ENCODE measurements around the gene ANKDD1A. TPM values are rescaled to one million over a fixed set of nuclear protein-coding genes. Genes with fewer than 3 reads are reported as not detected.
A peak's percentile ranks its signal among the peaks of the same experiment; 100 is the strongest.

The ANKDD1A gene
- total RNA-seq, 1 donor from 2014 or later, result 6.8 TPM

DNA sequence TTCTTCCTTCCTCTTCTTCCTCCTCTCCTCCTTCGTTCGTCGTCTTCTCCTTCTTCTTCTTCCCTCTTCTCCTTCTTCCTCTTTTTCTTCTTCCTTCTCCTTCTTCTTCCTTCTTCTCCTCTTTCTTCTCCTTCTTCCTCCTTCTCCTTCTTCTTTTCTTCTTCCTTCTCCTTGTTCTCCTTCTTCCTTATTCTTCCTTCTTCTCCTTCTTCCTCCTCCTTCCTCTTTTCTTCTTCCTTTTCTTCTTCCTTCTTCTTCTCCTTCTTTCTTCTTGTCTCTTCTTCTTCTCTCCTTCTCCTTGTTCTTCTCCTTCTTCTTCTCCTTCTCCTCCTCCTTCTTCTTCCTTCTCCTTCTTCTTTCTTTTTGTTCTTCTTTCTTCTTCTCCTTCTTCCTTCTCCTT, 42.7 kb downstream of the ANKDD1A start:
- Mint-ChIP-seq H3K9me3 (ENCODE audit: unreplicated experiment) (peaks cover 19% of the 10 kb centered on the region), H3K27me3 (ENCODE audit: unreplicated experiment) (peaks cover 11% of the 10 kb centered on the region), H3K27ac (ENCODE audit: unreplicated experiment) (no peak overlapping the region), H3K4me3 (ENCODE audit: unreplicated experiment) (no peak overlapping the region), H3K36me3 (ENCODE audit: unreplicated experiment) (peaks cover 37% of the 10 kb centered on the region), H3K4me1 (ENCODE audit: low read depth, unreplicated experiment) (peaks cover 3% of the 10 kb centered on the region)
- TF ChIP-seq, protein P1, sequence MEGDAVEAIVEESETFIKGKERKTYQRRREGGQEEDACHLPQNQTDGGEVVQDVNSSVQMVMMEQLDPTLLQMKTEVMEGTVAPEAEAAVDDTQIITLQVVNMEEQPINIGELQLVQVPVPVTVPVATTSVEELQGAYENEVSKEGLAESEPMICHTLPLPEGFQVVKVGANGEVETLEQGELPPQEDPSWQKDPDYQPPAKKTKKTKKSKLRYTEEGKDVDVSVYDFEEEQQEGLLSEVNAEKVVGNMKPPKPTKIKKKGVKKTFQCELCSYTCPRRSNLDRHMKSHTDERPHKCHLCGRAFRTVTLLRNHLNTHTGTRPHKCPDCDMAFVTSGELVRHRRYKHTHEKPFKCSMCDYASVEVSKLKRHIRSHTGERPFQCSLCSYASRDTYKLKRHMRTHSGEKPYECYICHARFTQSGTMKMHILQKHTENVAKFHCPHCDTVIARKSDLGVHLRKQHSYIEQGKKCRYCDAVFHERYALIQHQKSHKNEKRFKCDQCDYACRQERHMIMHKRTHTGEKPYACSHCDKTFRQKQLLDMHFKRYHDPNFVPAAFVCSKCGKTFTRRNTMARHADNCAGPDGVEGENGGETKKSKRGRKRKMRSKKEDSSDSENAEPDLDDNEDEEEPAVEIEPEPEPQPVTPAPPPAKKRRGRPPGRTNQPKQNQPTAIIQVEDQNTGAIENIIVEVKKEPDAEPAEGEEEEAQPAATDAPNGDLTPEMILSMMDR (IDR thresholded peaks at IDR 0.05; ENCODE audit: partially characterized antibody, unreplicated experiment), result no peak
- DNase-seq, result no peak

DNA sequence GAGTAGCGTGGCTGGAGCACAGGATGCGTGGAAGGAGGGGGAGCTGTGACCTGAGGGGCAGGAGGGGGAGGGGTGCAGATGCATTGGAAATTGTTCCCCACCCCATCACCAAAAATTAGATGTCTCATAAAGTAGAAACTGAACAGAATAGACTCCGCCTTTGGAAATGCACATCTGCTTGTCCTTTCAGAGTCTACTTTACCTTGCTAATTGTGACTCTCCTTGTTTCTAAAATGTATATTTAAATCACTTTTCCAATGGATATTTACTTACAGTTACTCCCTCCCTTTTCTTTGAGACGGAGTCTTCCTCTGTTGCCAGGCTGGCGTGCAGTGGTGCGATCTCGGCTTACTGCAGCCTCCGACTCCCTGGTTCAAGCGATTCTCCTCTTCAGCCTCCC, 47.4 kb downstream of the ANKDD1A start:
- peaks cover 28% of the 10 kb centered on the region for H3K36me3 Mint-ChIP-seq (ENCODE audit: unreplicated experiment)
- no peaks in the 10 kb centered on the region for H3K27me3 Mint-ChIP-seq (ENCODE audit: unreplicated experiment)
- no peak overlapping the region for H3K4me3 Mint-ChIP-seq (ENCODE audit: unreplicated experiment)
- no peak overlapping the region for H3K27ac Mint-ChIP-seq (ENCODE audit: unreplicated experiment)
- H3K4me1 Mint-ChIP-seq (ENCODE audit: low read depth, unreplicated experiment), result peaks cover 2% of the 10 kb centered on the region
- TF ChIP-seq, protein P1 (IDR thresholded peaks at IDR 0.05; ENCODE audit: partially characterized antibody, unreplicated experiment), result no peak
- peaks cover 4% of the 10 kb centered on the region for H3K9me3 Mint-ChIP-seq (ENCODE audit: unreplicated experiment)
- DNase-seq, result no peak

DNA sequence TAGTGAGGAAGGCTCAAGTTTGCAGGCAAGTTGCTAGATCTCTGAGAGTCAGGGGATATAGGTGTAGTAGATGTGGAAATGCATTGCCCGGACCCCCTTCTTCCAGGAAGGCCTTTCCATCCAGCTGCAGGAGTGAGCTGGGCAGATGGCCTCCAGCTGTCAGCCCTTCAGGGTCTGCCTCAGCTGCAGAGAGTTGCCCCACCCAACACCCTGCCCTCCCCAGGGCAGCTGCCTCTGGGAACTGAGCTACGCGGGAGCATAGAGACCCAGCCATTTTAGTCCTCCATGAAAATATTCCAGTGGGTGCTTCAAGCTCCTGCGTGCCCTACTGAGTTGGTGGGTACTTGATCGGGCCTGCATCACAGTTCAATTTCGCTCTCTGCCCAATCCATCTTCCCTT, 48.5 kb downstream of the ANKDD1A start:
- Mint-ChIP-seq H3K4me1 (ENCODE audit: low read depth, unreplicated experiment) (peaks cover 2% of the 10 kb centered on the region), H3K27me3 (ENCODE audit: unreplicated experiment) (no peaks in the 10 kb centered on the region), H3K4me3 (ENCODE audit: unreplicated experiment) (no peak overlapping the region), H3K36me3 (ENCODE audit: unreplicated experiment) (peaks cover 21% of the 10 kb centered on the region), H3K9me3 (ENCODE audit: unreplicated experiment) (no peaks in the 10 kb centered on the region), H3K27ac (ENCODE audit: unreplicated experiment) (peak overlapping the region; percentile 55)
- no peak for DNase-seq
- TF ChIP-seq, protein P1 (IDR thresholded peaks at IDR 0.05; ENCODE audit: partially characterized antibody, unreplicated experiment), result no peak

DNA sequence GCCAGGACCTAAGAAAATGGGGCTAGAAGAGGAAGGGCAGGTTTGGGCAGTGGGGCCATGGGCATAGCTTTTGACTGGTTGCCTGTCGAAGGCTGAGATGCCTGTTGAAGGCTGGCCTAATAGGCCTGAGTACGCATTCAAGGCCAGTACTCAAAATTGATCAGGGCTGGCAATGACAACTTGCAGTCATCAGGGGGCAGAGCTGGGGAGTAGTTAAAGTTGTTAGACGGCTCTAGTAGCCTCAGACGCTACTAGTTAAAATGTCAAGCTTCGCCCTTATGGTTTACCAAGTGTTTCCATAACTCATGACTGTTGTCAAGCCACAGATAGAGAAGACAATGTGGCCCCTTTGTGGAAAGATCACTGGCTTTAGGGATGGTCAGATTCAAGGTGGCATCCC, 49.3 kb downstream of the ANKDD1A start:
- TF ChIP-seq, protein P1 (IDR thresholded peaks at IDR 0.05; ENCODE audit: partially characterized antibody, unreplicated experiment), result no peak
- no peak for DNase-seq
- Mint-ChIP-seq H3K27ac (ENCODE audit: unreplicated experiment) (no peak overlapping the region), H3K36me3 (ENCODE audit: unreplicated experiment) (peaks cover 16% of the 10 kb centered on the region), H3K27me3 (ENCODE audit: unreplicated experiment) (no peaks in the 10 kb centered on the region), H3K9me3 (ENCODE audit: unreplicated experiment) (no peaks in the 10 kb centered on the region), H3K4me3 (ENCODE audit: unreplicated experiment) (no peak overlapping the region), H3K4me1 (ENCODE audit: low read depth, unreplicated experiment) (peaks cover 2% of the 10 kb centered on the region)

DNA sequence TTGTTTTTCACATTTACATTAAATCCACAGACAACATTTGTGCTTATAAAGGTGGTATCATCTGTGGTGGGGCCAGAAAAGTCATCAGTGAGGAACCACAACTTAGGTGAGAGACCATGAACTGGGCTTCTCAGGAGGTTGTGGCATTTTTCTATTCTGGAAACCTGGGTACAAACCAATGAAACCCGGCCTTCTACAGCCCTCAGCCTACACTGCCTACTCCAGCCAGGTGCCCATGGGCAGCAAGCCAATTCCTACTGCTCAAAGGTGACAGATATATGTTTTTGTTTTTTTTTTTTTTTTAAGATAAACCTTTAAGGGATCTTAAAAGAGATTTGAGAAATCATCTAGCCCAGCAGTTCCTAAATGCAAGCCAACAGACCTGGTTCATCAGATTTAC, 57.7 kb downstream of the ANKDD1A start:
- Mint-ChIP-seq H3K9me3 (ENCODE audit: unreplicated experiment) (no peaks in the 10 kb centered on the region), H3K36me3 (ENCODE audit: unreplicated experiment) (peaks cover 4% of the 10 kb centered on the region), H3K4me1 (ENCODE audit: low read depth, unreplicated experiment) (no peaks in the 10 kb centered on the region), H3K4me3 (ENCODE audit: unreplicated experiment) (no peak overlapping the region), H3K27me3 (ENCODE audit: unreplicated experiment) (no peaks in the 10 kb centered on the region), H3K27ac (ENCODE audit: unreplicated experiment) (no peak overlapping the region)
- TF ChIP-seq, protein P1 (IDR thresholded peaks at IDR 0.05; ENCODE audit: partially characterized antibody, unreplicated experiment), result no peak
- no peak for DNase-seq

Data from glutamatergic neuron (in vitro differentiated cells).